BJ (cell line): Measurements from ENCODE around the gene SLC2A8. TPM values are rescaled to one million over a fixed set of nuclear protein-coding genes. Genes with fewer than 3 reads are reported as not detected.

Source experiments
- CTCF ChIA-PET: fragments of 350-600 bp; formaldehyde crosslinking; extraction: SDS; loops from one replicate; lab custom pipeline; 2021; ENCODE audit warnings: antibody characterized with exemption, inconsistent platforms; lab: Yijun Ruan, JAX
- POLR2A ChIA-PET: fragments of 300-600 bp; sonication (Branson Sonifier 250); formaldehyde crosslinking; extraction: SDS; loops from one replicate; lab custom pipeline; 2021; ENCODE audit warnings: antibody characterized with exemption; lab: Charles Lee
- DNase-seq: peaks from one replicate; pipeline ENCODE4 v3.0.0-alpha.2; 2011; ENCODE audit warnings: low read depth
- H3K27me3 ChIP-seq: 2 replicates; pipeline ENCODE4 v1.6.0; 2011; ENCODE audit warnings: low read length; ENCODE audit not compliant: control insufficient read depth, insufficient read depth
- H3K36me3 ChIP-seq: 2 replicates; pipeline ENCODE4 v1.5.1; 2011; ENCODE audit warnings: low read length; ENCODE audit not compliant: control insufficient read depth, insufficient read depth
- H3K4me3 ChIP-seq: 2 replicates; pipeline ENCODE4 v1.5.1; 2011; ENCODE audit warnings: low read depth, mild to moderate bottlenecking, control low read depth, low read length
- CTCF ChIP-seq: IDR thresholded peaks from 2 replicates; pipeline ENCODE4 v1.5.1; 2011; ENCODE audit warnings: low read depth, mild to moderate bottlenecking, control low read depth, inconsistent platforms, low read length, moderate library complexity; ENCODE audit not compliant: insufficient read depth
- polyA minus RNA-seq: library from RNA; depleted of rRNA, polyadenylated mRNA; stranded (reverse); fragments of >200 nt; gene quantifications from 2 replicates; pipeline ENCODE4 v1.2.3, GENCODE V29; 2011; rRNA and poly(A)+ RNA removed
- polyA plus RNA-seq: library from polyadenylated mRNA; depleted of rRNA; stranded (reverse); fragments of >200 nt; gene quantifications from 2 replicates; pipeline ENCODE4 v1.2.3, GENCODE V29; 2011; rRNA removed

Gene SLC2A8
- 9.5 and 16.7 TPM in 2 replicates for polyA plus RNA-seq
- 6.0 and 11.2 TPM in 2 replicates for polyA minus RNA-seq

GRCh38 chr9:127396808-127397645 lies at the start of gene SLC2A8:
Gene SLC2A8, plus strand, starts transcription at chr9:127397169. Its CDS starts 62 bp downstream, at chr9:127397231.
- peak; percentile 98 for DNase-seq
- H3K4me3 ChIP-seq = peak within 1 kb of the TSS; percentile 76
- TF ChIP-seq CTCF = no peak
- POLR2A ChIA-PET = interaction anchor here (1.0 kb wide), 1 partner anchor 9 kb away, joined by 3 read pairs; no protein-coding TSS in a partner anchor
- H3K36me3 ChIP-seq = 0 out of 2 replicates have a peak, but pooled peaks cover 1% of the 10 kb centered on the region
- peaks cover 3% of the 10 kb centered on the region; the same call in 1 of the 2 replicates for H3K27me3 ChIP-seq
- CTCF ChIA-PET = interaction anchor here (0.6 to 1.8 kb wide), 12 partner anchors 9 to 464 kb away, joined by 3 to 6 read pairs (median 3); partner anchors contain the start of gene ZNF79

- no peak for DNase-seq
- POLR2A ChIA-PET = interaction anchor here (0.7 kb wide), 1 partner anchor 143 kb away, joined by 4 read pairs; no protein-coding TSS in a partner anchor
- CTCF ChIA-PET = interaction anchor here (0.6 to 2.5 kb wide), 13 partner anchors 11 to 411 kb away, joined by 3 to 22 read pairs (median 5); no protein-coding TSS in a partner anchor
- H3K27me3 ChIP-seq = no peaks in the 10 kb centered on the region
- TF ChIP-seq CTCF = peak; percentile 75
- no peak overlapping the region for H3K4me3 ChIP-seq
- no peaks in the 10 kb centered on the region for H3K36me3 ChIP-seq
These were observed 48.9 kb upstream of the SLC2A8 start for GRCh38 chr9:127347831-127348776.

- no peaks in the 10 kb centered on the region for H3K27me3 ChIP-seq
- ChIA-PET CTCF (interaction anchor here (0.7 to 2.5 kb wide), 5 partner anchors 10 to 140 kb away, joined by 3 to 22 read pairs (median 5); no protein-coding TSS in a partner anchor), POLR2A (no interaction called here)
- TF ChIP-seq CTCF = no peak
- H3K4me3 ChIP-seq = no peak overlapping the region
- H3K36me3 ChIP-seq = no peaks in the 10 kb centered on the region
- no peak for DNase-seq
These were observed 47.4 kb upstream of the SLC2A8 start for GRCh38 chr9:127349483-127350113.

- no peak for DNase-seq
- CTCF ChIA-PET = interaction anchor here (1.0 kb wide), 1 partner anchor 141 kb away, joined by 4 read pairs; no protein-coding TSS in a partner anchor
- Histone ChIP-seq H3K4me3 (no peak overlapping the region), H3K36me3 (no peaks in the 10 kb centered on the region), H3K27me3 (no peaks in the 10 kb centered on the region)
- TF ChIP-seq CTCF = no peak
- POLR2A ChIA-PET = no interaction called here
These were observed 45.5 kb upstream of the SLC2A8 start for GRCh38 chr9:127351182-127352166.
